Panc1 (cell line): ENCODE measurements around the gene CD79A.

ENCODE experiments used
- CTCF ChIP-seq: fragments of 450-650 bp; IDR thresholded peaks from 2 replicates; pipeline ENCODE4 v1.5.1; 2017; ENCODE audit warnings: mild to moderate bottlenecking
- POLR2AphosphoS5 ChIP-seq: IDR thresholded peaks from 2 replicates; pipeline ENCODE4 v1.6.1; 2012; ENCODE audit warnings: mild to moderate bottlenecking, low read depth, low read length, moderate library complexity
- REST ChIP-seq, 2 experiments: IDR thresholded peaks; 2 replicates each; pipeline ENCODE4 v1.6.1; 2011 to 2012; ENCODE audit warnings: low read depth in 2 of 2, control low read depth in 1 of 2, low read length in 1 of 2, mild to moderate bottlenecking in 1 of 2, moderate library complexity in 1 of 2; ENCODE audit not compliant: insufficient read depth in 1 of 2
- SIN3A ChIP-seq: IDR thresholded peaks from 2 replicates; pipeline ENCODE4 v1.6.1; 2012; ENCODE audit warnings: low read depth, mild to moderate bottlenecking, low read length, moderate library complexity, borderline replicate concordance; ENCODE audit not compliant: insufficient read depth

GRCh38 chr19:41907994-41908615 lies 31.0 kb downstream of the CD79A start:
- TF ChIP-seq CTCF, result no peak
- no peak for TF ChIP-seq POLR2AphosphoS5
- TF ChIP-seq REST (IDR thresholded peaks at IDR 0.05; ENCODE audit: insufficient read depth in 1 of 2, low read depth in 2 of 2, low read length in 1 of 2), result no peak
- TF ChIP-seq SIN3A, result no peak
